Activated T-cell treated with anti-CD3 and anti-CD28 coated beads for 1 hour (primary cell): Measurements from ENCODE around the gene EHBP1L1.

ENCODE experiments used
- DNase-seq: peaks from one replicate; pipeline ENCODE4 v3.0.0-alpha.2; 2020; ENCODE audit warnings: low read depth

Gene EHBP1L1

GRCh38 chr11:65577756-65578109 lies 1.9 kb downstream of the EHBP1L1 start:
- no peak for DNase-seq

- no peak for DNase-seq
Observed at GRCh38 chr11:65578134-65578533, 2.3 kb downstream of the EHBP1L1 start.

DNA sequence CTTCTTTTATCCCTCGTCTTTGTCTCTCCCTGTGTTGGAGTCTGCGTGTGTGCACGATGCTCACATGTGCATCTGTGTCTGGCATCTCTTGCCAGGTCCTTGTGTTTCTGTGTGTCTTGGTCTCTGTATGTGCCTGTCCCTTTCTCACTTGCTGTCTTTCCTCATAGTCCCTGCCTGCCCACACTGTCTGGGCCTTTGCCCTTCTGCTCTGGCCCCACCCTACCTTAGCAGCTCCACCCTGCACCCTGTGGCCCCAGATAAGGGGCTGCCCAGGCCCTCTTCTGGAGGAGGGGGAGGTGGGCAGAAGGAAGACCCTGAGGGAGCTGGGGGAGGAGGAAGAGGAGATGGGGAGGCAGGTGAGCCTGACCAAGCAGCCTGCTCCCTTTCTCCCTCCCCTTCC lies 2.8 kb downstream of the EHBP1L1 start:
- DNase-seq: no peak

GRCh38 chr11:65579291-65579690 lies 3.4 kb downstream of the EHBP1L1 start:
- DNase-seq: no peak

GRCh38 chr11:65580031-65580692 lies 4.3 kb downstream of the EHBP1L1 start:
- no peak for DNase-seq

- DNase-seq: no peak
Observed at GRCh38 chr11:65580756-65581155, 4.9 kb downstream of the EHBP1L1 start.

- no peak for DNase-seq
Observed at GRCh38 chr11:65581928-65582327, 6.1 kb downstream of the EHBP1L1 start.

DNA sequence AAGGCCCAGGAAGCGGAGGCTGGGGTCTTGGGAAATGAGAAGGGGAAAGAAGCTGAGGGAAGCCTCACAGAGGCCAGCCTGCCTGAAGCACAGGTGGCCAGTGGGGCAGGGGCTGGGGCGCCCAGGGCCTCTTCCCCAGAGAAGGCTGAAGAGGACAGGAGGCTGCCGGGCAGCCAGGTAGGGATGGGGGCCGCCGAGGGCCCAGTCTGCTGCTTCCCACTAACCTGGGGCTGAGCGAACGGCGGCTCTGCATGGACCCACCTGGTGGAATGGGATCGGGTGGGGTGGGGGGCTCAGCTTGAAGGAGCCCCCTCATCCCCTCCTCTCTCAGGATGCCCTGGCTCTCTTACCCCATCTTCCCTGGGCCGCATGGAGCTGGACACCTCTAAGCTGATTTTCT lies 7.7 kb downstream of the EHBP1L1 start:
- no peak for DNase-seq

DNA sequence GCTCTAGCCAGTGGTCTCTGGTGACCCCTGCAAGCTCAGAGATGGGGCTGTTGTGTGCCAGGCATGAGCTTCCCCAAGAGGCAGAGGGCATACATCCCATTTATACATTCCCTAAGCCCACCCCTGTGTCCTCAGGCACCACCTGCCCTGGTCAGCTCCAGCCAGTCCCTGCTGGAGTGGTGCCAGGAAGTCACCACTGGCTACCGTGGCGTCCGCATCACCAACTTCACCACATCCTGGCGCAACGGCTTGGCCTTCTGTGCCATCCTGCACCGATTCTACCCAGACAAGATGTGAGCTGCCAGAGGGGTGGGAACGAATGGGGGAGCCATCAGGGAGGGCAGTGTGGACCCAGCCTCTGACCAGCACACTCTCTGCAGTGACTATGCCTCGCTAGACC lies 8.3 kb downstream of the EHBP1L1 start:
- DNase-seq: no peak

- DNase-seq: no peak
Observed at GRCh38 chr11:65584723-65585171, 8.9 kb downstream of the EHBP1L1 start.

- no peak for DNase-seq
Observed at GRCh38 chr11:65585396-65586246, 9.8 kb downstream of the EHBP1L1 start.

DNA sequence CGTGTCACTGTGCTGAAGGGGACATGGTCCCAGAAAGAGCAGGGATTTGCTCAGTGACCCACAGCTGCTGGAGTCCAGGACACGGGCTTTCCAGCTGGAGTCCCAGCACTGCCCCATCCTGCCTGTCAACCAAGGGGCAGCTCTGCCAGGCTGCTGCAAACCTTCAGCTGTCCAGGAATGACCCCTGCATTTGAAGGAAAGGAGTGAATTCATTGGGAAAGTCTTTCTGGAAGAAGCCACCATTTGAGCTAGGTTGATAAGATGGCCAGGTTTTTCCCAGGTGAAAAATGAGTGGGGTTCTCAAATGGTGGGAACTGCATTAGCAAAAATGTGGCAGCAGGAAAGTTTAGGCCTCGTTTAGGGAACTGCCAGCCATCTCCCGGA lies 10.4 kb downstream of the EHBP1L1 start:
- no peak for DNase-seq

DNA sequence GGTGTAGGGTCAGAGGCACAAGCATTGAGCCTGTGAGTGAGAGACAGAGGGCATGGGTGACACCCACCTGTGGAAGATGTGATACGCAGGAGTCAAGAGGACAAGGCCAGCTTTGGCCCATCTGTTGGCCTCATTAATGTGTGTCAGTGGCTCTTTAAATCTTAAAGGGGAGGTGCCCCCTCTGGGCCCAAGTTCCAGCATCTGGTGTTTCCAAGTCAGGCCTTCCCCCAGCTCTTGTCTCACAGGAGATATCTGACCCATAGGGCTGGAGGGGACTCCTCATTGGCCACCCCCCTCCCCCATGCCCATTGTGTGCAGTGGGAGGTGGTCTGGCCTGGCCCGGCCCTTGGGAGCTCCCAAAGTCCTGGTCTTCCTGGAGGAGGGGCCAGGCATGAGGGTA lies 10.8 kb downstream of the EHBP1L1 start:
- no peak for DNase-seq

DNA sequence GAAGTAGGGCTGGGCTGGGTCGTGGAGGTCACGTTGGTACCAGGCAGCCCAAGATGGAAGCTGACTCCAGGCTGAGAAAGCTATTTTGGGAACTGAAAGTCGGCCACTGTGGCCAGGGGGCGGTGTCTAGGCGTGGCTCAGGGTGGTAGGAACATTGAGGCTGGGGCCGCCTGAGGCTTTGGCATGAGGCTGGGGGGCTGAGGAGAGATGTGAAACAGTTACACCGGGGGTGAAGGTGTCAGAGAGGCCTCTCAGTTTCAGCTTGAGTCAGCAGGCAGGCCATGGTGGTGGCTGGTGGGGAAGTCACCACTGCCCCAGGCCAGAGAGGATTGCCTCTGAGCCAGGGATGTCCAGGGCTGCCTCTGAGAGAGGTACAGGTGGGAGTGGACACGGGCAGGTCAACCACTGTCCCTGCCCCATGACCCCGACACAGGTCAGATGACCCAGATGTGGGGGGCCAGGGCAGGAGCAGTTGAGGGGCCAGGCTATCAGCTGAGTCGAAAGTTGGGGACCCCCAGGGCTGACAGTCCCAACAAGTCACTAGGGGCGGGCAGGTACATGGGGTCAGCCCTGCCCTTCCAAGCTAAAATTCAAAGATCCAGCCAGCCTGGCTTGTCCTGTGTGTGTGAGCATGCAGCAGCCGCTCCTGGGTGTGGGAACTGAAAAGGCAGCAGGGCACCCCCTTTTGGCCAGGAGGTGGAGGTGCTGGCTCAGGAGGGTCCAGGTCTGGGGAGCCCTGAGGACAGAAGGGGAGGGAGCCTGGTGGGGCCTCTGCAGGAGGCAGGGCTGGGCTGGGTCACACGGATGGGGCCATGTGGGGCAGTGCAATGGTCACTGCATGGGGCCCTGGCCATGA lies 12.6 kb downstream of the EHBP1L1 start:
- peak; percentile 61 for DNase-seq

- DNase-seq: no peak
Observed at GRCh38 chr11:65589444-65590239, 13.8 kb downstream of the EHBP1L1 start.

DNA sequence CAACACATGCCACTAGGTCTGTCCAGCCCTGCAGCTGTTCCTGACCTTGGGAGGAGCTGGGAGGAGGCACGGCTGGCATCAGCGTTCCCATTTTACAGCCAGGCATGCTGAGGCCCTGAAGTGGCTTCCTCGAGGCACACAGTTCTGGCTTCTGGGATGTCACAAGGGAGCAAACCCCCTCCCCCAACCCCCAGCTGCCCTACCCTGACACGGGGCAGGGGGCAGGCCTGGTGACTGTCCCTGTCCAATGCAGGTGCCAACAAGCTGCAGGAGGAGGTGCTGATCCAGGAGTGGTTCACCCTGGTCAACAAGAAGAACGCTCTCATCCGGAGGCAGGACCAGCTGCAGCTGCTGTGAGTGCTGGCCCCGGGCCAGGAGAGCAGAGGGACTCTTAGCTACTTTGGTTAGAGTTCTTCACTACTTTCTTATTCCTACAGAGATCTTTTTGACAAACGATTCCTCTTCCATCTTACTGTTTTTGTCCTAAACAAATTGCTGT lies 14.4 kb downstream of the EHBP1L1 start:
- no peak for DNase-seq

DNA sequence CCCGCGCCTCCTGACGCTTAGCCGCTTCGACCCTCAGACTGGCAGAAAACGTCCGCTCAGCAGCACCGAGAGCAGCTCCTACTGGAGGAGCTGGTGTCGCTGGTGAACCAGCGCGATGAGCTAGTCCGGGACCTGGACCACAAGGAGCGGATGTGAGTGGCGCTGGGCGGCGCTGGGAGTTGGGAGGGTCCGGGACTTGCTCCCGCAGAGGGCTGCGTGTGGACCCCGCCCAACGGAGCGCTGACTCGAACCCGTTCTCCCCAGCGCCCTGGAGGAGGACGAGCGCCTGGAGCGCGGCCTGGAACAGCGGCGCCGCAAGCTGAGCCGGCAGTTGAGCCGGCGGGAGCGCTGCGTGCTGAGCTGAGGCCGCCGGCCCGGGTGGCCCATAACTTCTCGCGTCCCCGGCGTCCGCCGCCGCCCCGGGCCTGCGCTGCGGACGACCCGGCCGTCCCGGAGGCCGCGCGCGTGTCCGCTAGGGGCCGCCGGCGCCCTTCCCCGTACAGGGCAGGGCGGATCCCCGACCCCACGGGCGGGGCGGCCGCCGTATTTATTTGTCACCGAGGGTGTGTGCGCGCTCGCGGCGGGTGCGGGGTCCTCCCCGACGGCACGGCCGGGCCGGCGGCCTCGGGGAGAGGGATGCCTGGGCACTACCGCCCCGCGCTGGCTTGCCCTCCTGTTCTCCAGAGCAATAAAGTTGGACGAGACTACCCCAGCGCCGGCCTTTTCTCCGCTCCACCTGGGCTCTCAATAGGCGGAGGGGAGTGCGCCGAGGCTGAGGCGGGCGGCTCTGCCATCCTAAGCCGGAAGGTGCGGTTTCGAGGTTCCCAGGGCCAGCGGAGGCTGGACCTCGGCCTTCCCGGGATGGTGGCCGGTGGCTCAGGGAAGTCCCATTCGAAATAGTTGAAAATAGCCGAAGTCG lies 16.3 kb downstream of the EHBP1L1 start:
- DNase-seq: no peak

DNA sequence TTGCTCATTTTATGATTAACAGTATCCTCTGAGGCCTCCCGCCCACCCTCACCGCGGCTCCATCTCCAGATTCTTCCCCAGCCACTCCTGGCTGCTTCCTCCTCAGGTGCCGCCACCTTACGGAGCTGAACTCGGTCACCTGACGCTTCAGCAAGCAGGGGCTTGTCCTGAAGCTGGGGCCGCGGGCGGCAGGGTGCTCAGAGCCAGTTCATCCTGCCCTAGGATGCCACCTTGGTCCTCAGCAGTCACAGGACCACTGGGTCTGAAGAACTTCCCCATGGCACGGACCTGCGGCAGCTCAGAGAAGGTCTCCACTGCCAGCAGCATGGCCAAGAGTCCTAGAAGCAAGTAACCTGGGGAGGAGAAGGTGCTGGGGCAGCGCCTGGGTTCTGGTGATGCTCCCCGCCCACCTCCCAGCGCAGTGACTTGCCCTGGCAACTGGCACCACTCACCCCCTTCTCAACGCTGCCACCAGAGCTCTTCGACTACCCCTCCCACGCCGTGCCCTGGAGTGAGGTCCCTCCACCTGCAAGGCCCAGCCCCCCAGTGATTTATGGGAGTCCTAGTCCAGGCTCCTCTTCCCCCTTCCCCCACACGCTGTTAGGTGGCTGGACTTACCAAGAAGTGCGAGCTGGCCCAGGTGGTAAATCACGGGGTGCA lies 17.1 kb downstream of the EHBP1L1 start:
- DNase-seq: no peak

- no peak for DNase-seq
Observed at GRCh38 chr11:65593518-65594414, 17.9 kb downstream of the EHBP1L1 start.
